Measurements from ENCODE around the gene FSTL3.

GRCh38 chr19:725461-726089, 49.4 kb downstream of the FSTL3 start:
- TF ChIP-seq CTCF (IDR thresholded peaks at IDR 0.05) (no peak), TCF7L2 (IDR thresholded peaks at IDR 0.05; ENCODE audit: low read depth, low read length) (no peak), POLR2AphosphoS5 (IDR thresholded peaks at IDR 0.05; ENCODE audit: low read depth, low read length) (no peak)

Data from Panc1 (cell line).